ENCODE data around the gene TSKS. TPM values are rescaled to one million over a fixed set of nuclear protein-coding genes. Genes with fewer than 3 reads are reported as not detected.

The TSKS gene
- total RNA-seq, 4 donors from 2014 or later = 0.57 TPM; not detected in 3

DNA sequence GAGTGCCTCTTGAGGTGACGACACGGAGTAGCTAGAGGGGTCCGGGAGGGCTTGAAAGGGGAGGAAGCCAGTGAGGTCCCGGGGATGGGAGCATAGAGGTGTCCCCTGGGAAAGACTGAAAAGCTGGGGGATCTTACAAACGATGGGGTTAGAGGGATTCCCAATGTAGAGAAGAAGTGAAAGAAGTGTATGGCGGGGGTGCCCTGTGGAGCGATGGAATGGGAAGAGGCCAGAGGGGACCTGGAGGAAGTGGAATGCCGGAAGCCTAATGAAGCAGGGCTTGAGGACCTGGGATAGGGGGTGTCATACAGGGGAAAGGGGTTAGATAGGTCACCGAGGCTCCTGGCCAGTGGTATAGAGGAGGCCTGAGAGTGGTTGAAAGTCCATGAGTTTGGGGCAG, 4.3 kb upstream of the TSKS start:
- Histone ChIP-seq H3K4me3 (peak overlapping the region; percentile 84 to 93 (median 89)), H3K36me3 (peaks cover 0 to 5% (median 0%) of the 10 kb centered on the region in 4 donors), H3K27ac (replicated peaks in 1 of 4) (peak overlapping the region; percentile 89 to 93 (median 90)), H3K27me3 (no peaks in the 10 kb centered on the region), H3K9me3 (no peaks in the 10 kb centered on the region), H3K4me1 (peaks cover 33 to 43% (median 38%) of the 10 kb centered on the region in 4 donors)
- DNase-seq (ENCODE audit: extremely low spot score) = no peak
- intact Hi-C loops (cut with DNase I) = loop anchor here (5.0 kb wide), 1 partner anchor 35 kb away; no protein-coding TSS in a partner anchor
- TF ChIP-seq POLR2AphosphoS5 (IDR thresholded peaks at IDR 0.05) = no peak
- no peak for TF ChIP-seq POLR2A (IDR thresholded peaks at IDR 0.05; ENCODE audit: low read depth)
- TF ChIP-seq, protein P1, sequence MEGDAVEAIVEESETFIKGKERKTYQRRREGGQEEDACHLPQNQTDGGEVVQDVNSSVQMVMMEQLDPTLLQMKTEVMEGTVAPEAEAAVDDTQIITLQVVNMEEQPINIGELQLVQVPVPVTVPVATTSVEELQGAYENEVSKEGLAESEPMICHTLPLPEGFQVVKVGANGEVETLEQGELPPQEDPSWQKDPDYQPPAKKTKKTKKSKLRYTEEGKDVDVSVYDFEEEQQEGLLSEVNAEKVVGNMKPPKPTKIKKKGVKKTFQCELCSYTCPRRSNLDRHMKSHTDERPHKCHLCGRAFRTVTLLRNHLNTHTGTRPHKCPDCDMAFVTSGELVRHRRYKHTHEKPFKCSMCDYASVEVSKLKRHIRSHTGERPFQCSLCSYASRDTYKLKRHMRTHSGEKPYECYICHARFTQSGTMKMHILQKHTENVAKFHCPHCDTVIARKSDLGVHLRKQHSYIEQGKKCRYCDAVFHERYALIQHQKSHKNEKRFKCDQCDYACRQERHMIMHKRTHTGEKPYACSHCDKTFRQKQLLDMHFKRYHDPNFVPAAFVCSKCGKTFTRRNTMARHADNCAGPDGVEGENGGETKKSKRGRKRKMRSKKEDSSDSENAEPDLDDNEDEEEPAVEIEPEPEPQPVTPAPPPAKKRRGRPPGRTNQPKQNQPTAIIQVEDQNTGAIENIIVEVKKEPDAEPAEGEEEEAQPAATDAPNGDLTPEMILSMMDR (IDR thresholded peaks at IDR 0.05) = no peak
- TF ChIP-seq EP300 (IDR thresholded peaks at IDR 0.05) = no peak
- 1% methylated on average over 9 of the region's 9 CpGs for WGBS

DNA sequence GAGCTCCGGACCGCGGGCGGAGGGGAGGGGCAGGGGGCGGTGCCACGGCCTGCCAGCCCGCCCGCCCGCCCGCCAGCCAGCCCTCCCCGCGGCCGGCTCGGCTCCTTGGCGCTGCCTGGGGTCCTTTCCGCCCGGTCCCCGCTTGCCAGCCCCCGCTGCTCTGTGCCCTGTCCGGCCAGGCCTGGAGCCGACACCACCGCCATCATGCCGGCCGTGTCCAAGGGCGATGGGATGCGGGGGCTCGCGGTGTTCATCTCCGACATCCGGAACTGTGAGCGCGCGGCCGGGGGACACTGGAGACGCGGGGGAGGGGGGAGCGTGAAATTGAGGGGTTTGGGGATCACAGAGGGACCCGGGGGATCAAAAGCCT, 3.8 kb upstream of the TSKS start, which contains the start of gene AP2A1:
Gene AP2A1 (plus strand): TSS at position 72 of the 370 bp plus-strand sequence. CDS start 133 bp downstream, at position 205.
- H3K4me1 ChIP-seq = peaks cover 33 to 43% (median 38%) of the 10 kb centered on the region in 4 donors
- TF ChIP-seq, protein P1 (IDR thresholded peaks at IDR 0.05) = no peak
- TF ChIP-seq POLR2AphosphoS5 (IDR thresholded peaks at IDR 0.05) = peak; percentile 42 to 84

DNA sequence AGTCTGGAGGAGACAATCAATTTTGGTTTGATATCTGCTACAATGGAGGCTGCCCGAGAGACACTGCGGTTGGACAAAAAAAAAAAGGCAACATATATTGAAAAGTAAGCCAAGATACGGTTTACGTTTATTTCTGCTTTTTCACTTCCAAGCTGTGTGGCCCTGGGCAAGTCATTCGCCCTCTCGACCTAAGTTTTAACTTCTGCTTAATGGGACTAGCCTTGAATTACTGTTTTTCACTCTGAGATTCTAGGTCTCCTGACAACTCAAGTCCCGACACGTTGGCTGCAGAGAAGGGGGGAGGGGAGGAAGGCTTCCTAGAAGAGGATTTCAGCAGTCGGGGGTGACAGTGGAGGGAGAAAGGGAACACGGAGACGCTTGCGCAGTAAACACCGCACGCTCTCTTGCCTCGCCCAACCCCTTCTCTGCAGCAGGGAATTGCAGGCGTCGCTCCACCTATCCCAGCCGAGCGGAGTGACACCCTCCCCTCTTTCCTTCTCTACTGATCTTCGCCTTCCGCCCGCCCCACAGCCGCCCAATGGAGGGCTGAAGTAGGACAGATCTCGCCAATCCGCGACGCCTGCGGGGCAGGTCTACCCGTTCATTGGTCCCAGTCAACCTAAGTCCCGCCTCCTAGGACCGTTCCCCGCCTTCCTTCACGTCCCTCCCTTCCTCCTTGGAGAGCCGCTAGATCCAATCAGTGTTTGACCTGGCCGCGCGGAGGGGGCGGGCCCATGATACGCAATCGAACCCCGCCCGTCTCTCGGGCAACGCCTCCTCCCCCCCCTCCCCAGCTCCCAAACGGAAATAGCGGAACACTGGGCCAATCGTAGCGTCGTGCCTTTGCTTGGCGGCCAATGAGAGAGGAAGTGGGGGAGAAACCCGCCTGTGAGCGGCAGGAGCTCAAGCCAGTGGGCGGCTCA, 3.2 kb upstream of the TSKS start:
- WGBS = 2% methylated on average over 44 of the region's 53 CpGs
- intact Hi-C loops (cut with DNase I) = loop anchor here (5.0 kb wide), 1 partner anchor 36 kb away; no protein-coding TSS in a partner anchor
- DNase-seq (ENCODE audit: extremely low spot score) = peak; percentile 100
- peak overlapping the region; percentile 89 to 93 (median 90) for H3K27ac ChIP-seq (replicated peaks in 1 of 4)
- H3K9me3 ChIP-seq = no peaks in the 10 kb centered on the region
- no peaks in the 10 kb centered on the region for H3K36me3 ChIP-seq
- no peaks in the 10 kb centered on the region for H3K27me3 ChIP-seq
- peak overlapping the region; percentile 84 to 93 (median 89) for H3K4me3 ChIP-seq
- peaks cover 35 to 43% (median 38%) of the 10 kb centered on the region in 4 donors for H3K4me1 ChIP-seq
- TF ChIP-seq EP300 (IDR thresholded peaks at IDR 0.05) = no peak
- TF ChIP-seq POLR2AphosphoS5 (IDR thresholded peaks at IDR 0.05) = peak; percentile 90 to 92
- TF ChIP-seq POLR2A (IDR thresholded peaks at IDR 0.05; ENCODE audit: low read depth) = peak; percentile 53

More for the DNA sequence above, 3.8 kb upstream of the TSKS start, which contains the start of gene AP2A1:
- Histone ChIP-seq H3K4me3 (peak within 1 kb of the TSS; percentile 84 to 93 (median 89)), H3K36me3 (peaks cover 0 to 5% (median 0%) of the 10 kb centered on the region in 4 donors), H3K27ac (replicated peaks in 1 of 4) (peak within 1 kb of the TSS; percentile 89 to 93 (median 90)), H3K27me3 (no peaks in the 10 kb centered on the region), H3K9me3 (no peaks in the 10 kb centered on the region)
- 2% methylated on average over 16 of the region's 38 CpGs for WGBS
- intact Hi-C loops (cut with DNase I) = loop anchor here (5.0 kb wide), 1 partner anchor 35 kb away; no protein-coding TSS in a partner anchor
- DNase-seq (ENCODE audit: extremely low spot score) = no peak

DNA sequence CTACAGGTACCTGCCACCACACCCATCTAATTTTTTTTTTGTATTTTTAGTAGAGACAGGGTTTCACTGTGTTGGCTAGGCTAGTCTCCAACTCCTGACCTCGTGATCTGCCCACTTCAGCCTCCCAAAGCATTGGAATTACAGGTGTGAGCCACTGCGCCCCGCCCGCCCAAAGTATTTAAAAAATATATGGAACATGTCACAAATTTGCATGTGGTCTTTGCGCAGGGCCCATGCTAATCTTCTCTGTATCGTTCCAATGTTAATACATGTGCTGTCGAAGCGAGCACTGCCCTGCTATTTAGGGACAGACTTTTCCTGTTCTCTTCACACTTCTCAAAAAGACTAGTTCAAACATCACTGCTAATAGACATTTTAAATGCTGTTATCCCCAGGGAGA, 1.2 kb upstream of the TSKS start:
- intact Hi-C loops (cut with DNase I) = no loop called here

More for the DNA sequence above, 1.2 kb upstream of the TSKS start:
- Histone ChIP-seq H3K4me1 (peaks cover 30 to 32% (median 31%) of the 10 kb centered on the region in 4 donors), H3K9me3 (no peaks in the 10 kb centered on the region), H3K36me3 (no peaks in the 10 kb centered on the region), H3K27ac (replicated peaks in 1 of 4) (peak overlapping the region in 2 of 4 donors; percentile 89 to 90), H3K27me3 (no peaks in the 10 kb centered on the region), H3K4me3 (no peak overlapping the region)
- TF ChIP-seq POLR2AphosphoS5 (IDR thresholded peaks at IDR 0.05) (no peak), POLR2A (IDR thresholded peaks at IDR 0.05; ENCODE audit: low read depth) (no peak), EP300 (IDR thresholded peaks at IDR 0.05) (no peak)
- TF ChIP-seq, protein P1 (IDR thresholded peaks at IDR 0.05) = no peak
- WGBS = 91% methylated on average over 8 of the region's 8 CpGs
- DNase-seq (ENCODE audit: extremely low spot score) = no peak
